Stimulated activated naive CD8-positive, alpha-beta T cell treated with anti-CD3 and anti-CD28 coated beads, Interleukin-15, Interleukin-2, amounts not matched to agents 100 U/mL and 50 U/mL, for 24 hours (primary cell): ENCODE data around the gene CA12.
"Not testable (repeated sequence)": the region's sequence is repeated elsewhere in the genome, so short reads cannot be mapped to it uniquely, and the experiment has no call there.

Source experiments
- ATAC-seq: fragments of 150-1000 bp; cut with Tn5 transposase; one replicate; pipeline ENCODE4 v1.10.0; 2021
- DNase-seq: peaks from one replicate; pipeline ENCODE4 v3.0.0; 2021

Gene CA12

GRCh38 chr15:63357061-63357460, 24.6 kb downstream of the CA12 start:
- no peak for DNase-seq
- no peak for ATAC-seq

- no peak for ATAC-seq
Observed at GRCh38 chr15:63354821-63355650, 26.6 kb downstream of the CA12 start.

GRCh38 chr15:63353887-63354286, 27.8 kb downstream of the CA12 start:
- ATAC-seq = no peak

More at GRCh38 chr15:63354821-63355650, 26.6 kb downstream of the CA12 start:
- DNase-seq = no peak

DNA sequence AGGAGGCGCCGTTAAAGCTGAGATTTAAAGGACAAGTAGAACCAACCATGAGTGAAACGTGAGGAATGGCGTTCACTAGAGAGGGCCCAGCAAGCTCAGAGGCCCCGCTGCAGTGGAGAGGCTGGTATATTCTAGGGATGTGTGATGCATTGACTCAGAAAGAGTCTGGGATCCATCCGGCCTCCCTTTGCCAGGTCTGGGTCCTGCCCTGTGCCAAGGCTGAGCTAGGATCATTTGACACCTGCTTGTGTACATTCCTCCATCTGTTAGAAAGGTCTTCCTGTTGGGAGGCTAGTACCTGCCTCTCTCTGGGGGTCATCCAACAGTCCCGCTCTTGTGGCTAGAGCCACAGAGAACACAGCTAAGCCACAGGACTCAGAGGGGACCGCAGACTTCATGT, 28.4 kb downstream of the CA12 start:
- DNase-seq = no peak
- no peak for ATAC-seq

More at GRCh38 chr15:63353887-63354286, 27.8 kb downstream of the CA12 start:
- DNase-seq = no peak

- ATAC-seq = no peak
Observed at GRCh38 chr15:63352808-63353207, 28.8 kb downstream of the CA12 start.

DNA sequence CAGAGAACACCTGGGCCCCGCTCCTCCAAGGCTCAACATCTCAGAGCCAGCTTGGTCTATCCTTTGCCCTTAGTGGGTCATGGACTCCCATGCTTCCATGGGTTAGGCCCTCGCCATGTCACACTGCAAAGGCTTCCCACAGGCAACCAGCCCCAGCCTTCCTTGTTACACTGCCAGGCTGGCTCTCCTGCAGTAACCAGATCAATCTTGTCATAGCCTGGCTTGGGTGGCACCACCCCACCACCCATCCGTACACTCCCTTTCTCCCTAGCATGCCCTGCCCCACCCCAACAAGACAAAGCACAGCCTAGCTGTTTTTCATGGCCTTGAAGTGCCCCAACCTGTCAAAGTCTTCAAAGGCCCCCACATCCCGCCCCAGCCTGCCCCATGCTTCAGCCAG, 30.5 kb downstream of the CA12 start:
- ATAC-seq = no peak
- no peak for DNase-seq

More at GRCh38 chr15:63352808-63353207, 28.8 kb downstream of the CA12 start:
- no peak for DNase-seq

GRCh38 chr15:63350178-63350621, 31.4 kb downstream of the CA12 start:
- no peak for DNase-seq
- ATAC-seq = no peak

DNA sequence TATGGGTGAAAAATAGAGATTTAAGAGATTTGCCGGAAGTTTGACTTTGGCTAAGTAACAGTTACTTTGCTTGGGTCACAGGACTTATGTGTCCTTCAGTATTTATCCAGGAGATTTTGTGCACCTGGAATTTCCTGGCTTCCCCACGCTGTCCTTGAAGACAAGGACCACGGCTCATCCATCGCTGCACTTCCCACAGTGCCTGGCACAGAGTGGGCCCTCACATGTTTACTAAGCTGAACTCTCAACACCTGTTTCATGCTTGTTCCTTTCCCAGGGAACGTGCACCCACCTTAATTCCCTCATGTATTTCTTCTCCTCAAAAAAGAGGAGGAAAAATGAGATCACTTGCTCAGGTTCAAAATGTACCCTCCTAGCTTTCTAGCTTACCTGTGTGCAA, 32.0 kb downstream of the CA12 start:
- DNase-seq = no peak
- no peak for ATAC-seq

GRCh38 chr15:63349156-63349555, 32.5 kb downstream of the CA12 start:
- DNase-seq = no peak
- no peak for ATAC-seq

- no peak for DNase-seq
- no peak for ATAC-seq
Observed at GRCh38 chr15:63348392-63348791, 33.3 kb downstream of the CA12 start.

GRCh38 chr15:63347074-63347857, 34.4 kb downstream of the CA12 start:
- ATAC-seq = no peak
- DNase-seq = no peak

- DNase-seq = no peak
- ATAC-seq = no peak
Observed at GRCh38 chr15:63345391-63345752, 36.3 kb downstream of the CA12 start.

DNA sequence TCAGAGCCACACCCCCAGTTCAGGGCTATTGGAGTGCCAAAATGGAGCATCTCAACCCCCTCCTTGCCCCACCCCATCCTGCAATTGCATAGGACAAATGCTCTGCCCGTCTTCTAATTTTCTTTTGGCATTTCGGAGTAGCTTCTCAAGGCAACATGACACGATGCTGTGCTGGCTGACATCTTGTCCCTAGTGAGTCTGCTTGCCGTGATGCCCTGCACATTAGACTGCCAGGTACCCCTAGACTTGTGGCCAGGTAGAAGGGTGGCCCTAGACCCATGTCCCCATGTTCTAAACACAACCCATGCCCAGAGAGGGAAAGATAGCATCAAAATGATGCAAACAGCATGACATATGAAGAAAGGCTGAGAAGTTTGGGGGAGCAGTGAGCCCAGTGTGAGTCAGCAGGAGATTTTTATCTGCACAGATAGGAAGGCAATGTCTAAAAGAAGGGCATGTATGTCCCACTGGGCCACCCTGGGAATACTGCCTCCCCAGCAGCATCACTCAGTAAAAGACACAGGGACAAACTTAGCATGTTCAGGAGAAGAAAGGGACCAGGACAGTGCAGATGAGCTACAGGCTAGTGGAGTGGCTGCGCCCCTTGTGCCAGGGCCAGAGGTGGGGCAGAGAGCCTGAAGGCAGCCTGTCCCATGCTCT, 36.8 kb downstream of the CA12 start:
- ATAC-seq (peak; percentile 26), DNase-seq (no peak)

DNA sequence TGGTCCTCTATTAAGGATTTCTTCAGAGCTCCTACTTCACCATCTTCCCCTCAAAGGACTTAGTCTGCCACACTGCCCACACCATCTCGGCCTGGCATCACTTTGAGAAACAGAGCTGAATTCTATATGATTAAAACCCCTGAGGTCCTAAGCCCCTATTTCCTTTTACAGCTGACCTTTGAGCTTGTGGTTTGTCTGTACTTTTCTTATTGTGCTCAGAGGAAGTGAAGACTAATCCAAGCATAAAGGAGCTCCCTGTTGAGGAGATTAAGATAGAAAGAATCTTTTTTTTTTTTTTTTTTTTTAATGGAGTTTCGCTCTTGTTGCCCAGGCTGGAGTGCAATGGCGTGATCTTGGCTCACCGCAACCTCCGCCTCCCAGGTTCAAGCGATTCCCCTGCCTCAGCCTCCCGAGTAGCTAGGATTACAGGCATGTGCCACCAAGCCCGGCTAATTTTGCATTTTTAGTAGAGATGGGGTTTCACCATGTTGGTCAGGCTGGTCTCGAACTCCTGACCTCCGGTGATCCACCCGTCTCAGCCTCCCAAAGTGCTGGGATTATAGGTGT, 38.6 kb downstream of the CA12 start:
- DNase-seq, ATAC-seq: not testable (repeated sequence)

DNA sequence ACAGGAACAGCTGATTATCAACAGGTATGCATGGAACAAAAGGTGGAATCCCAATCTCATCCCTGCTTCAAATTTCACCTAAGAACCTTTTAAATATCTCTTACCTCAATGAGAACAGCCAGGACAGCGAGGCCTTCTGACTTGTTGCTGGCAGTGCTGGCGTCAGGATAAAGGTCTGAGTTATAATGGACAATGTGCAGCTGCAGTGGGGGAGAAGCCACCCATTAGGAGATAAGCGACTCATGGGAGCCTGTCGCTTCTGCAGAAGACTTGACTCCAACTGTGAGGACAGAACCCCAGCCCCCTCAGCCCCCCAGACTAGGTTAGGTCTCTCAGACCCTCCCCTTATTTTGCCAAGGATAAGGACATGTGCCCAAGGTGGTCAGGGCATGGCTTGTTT, 39.7 kb downstream of the CA12 start:
- ATAC-seq (no peak), DNase-seq (no peak)

- ATAC-seq (no peak), DNase-seq (no peak)
Observed at GRCh38 chr15:63340878-63341277, 40.8 kb downstream of the CA12 start.

DNA sequence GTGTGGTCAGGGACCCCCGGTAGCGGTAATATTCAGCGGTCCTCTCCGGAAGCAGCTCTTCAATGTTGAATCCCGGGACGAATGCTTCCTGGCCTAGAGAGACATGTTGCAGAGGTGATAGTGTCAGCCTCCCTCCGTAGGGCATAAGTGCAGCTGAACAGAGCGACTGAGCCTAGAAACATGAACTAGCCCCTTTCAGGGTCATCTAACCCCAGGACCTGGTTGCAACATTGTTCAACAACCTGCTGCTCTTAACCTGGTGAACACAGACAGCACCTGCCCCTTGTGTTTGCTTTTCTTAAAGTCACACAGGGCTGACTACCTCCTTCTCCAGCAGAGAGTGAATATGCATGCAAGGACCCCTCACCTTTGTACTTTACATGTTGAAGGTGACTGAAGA, 41.3 kb downstream of the CA12 start:
- no peak for DNase-seq
- no peak for ATAC-seq

DNA sequence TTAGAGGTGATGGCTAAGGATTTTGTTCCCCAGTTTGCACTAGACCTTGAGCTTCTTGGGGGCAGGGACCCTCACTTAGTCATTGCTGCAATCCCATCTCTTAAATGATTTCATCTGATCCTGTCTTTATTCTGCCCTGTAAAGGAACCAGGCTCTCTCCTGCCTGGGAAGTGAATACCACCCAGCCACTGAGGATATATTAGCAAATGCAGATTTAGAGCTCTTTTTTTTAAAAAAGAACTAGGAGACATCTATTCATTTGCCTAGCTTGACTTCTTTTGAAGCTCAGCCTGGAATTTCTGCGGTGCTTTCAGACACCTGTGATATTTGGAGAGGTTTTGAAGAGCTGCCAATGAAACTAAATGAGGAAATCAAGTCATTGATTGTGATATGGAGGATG, 41.8 kb downstream of the CA12 start:
- DNase-seq (no peak), ATAC-seq (no peak)

DNA sequence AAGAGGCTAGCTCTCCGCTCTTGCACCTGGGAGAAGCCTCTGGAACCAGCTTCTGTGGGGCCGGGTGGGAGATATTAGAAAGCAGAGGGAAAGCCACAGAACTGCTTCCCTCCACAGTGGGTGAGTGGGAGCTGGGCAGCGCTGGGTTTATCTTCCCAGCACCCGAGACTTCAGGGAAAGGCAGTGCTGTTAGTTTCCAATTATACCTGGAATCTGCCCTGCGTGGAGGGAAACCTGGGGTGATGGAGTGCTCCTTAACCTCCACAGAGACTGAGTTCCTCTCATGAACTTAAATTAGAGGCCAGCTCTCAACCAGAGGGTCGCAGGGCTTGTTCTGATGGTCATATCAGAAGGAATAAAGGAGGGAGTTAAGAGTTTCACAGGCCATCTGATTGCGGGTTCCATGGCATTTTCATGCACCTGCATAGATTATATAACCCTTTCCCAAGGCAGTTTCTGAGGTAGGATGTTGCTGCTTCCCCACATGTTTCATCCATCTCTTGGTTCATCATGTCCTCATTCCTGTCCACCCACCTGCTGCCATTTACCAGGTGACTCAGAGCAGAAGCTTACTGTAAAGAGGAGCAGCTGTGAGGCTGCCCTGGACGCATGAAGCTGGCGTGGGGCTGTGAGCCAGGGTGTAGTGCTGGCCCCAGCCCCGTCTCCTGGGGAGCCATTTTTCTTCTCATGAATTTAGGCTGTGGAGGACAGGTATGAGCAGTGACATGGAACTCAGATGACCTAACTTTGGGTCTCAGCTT, 42.5 kb downstream of the CA12 start:
- DNase-seq (no peak), ATAC-seq (no peak)

GRCh38 chr15:63338170-63338569, 43.5 kb downstream of the CA12 start:
- DNase-seq (no peak), ATAC-seq (peak; percentile 50)

DNA sequence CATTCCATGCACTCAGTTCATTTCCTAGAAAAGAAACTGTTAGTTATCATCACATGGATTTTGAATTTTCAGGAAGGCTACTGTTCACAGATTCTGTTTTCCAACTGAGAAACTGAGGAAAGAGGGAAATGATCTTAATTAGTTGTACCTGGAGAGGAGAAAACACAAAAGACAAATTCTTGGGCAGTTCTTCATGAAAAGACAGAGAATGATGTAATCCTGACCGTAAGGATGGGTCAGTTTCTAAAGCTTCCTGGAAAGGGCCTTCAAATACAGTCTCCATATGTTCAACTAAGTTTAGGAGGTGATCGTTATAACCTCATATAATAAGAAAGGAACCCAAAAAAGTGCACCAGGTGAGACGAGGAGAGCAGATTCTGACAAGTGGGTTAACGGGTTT, 44.6 kb downstream of the CA12 start:
- DNase-seq = no peak
- no peak for ATAC-seq
